Loucy (cell line): ENCODE data around the gene MBTD1.

Experiments
- H2AFZ ChIP-seq: fragments of 200-600 bp; sonication (generic); 2 replicates; pipeline ENCODE4 v1.6.0; 2016; ENCODE audit warnings: antibody characterized with exemption, mild to moderate bottlenecking, low read length, moderate library complexity
- H3F3A ChIP-seq: fragments of 200-600 bp; 2 replicates; pipeline ENCODE4 v1.6.0; 2016; ENCODE audit warnings: antibody characterized with exemption, low read depth, mild to moderate bottlenecking
- H3K27me3 ChIP-seq: fragments of 200-600 bp; sonication (generic); 2 replicates; pipeline ENCODE4 v1.6.1; 2014; ENCODE audit warnings: low read length, mild to moderate bottlenecking; ENCODE audit not compliant: insufficient read depth, poor library complexity, severe bottlenecking
- H3K36me3 ChIP-seq: fragments of 200-600 bp; sonication (generic); 2 replicates; pipeline ENCODE4 v1.6.1; 2016; ENCODE audit warnings: low read length; ENCODE audit not compliant: insufficient read depth
- H3K4me1 ChIP-seq: fragments of 200-600 bp; sonication (generic); 2 replicates; pipeline ENCODE4 v1.5.1; 2014; ENCODE audit warnings: low read length, mild to moderate bottlenecking; ENCODE audit not compliant: insufficient read depth, poor library complexity, severe bottlenecking
- H3K4me2 ChIP-seq: fragments of 200-600 bp; sonication (generic); 2 replicates; pipeline ENCODE4 v1.6.0; 2014; ENCODE audit warnings: antibody characterized with exemption, low read length, low read depth, mild to moderate bottlenecking; ENCODE audit not compliant: poor library complexity, severe bottlenecking
- H3K4me3 ChIP-seq: fragments of 200-600 bp; sonication (generic); 2 replicates; pipeline ENCODE4 v1.5.1; 2014; ENCODE audit warnings: low read length, mild to moderate bottlenecking, mixed read lengths; ENCODE audit not compliant: poor library complexity, severe bottlenecking
- H3K79me2 ChIP-seq: fragments of 200-600 bp; sonication (generic); 2 replicates; pipeline ENCODE4 v1.6.1; 2014; ENCODE audit warnings: low read length; ENCODE audit not compliant: insufficient read depth
- H3K9ac ChIP-seq: fragments of 200-600 bp; sonication (generic); 2 replicates; pipeline ENCODE4 v1.6.0; 2014; ENCODE audit warnings: mild to moderate bottlenecking, low read depth, low read length, moderate library complexity; ENCODE audit not compliant: poor library complexity, severe bottlenecking
- H3K9me2 ChIP-seq: fragments of 200-600 bp; sonication (generic); replicated peaks from 2 replicates; pipeline ENCODE4 v1.6.1; 2016; ENCODE audit warnings: low read depth, low read length, mixed read lengths
- H3K9me3 ChIP-seq: fragments of 200-600 bp; sonication (generic); 2 replicates; pipeline ENCODE4 v1.6.1; 2014; ENCODE audit warnings: mild to moderate bottlenecking, antibody characterized with exemption, low read length, low read depth; ENCODE audit not compliant: insufficient read depth
- H4K20me1 ChIP-seq: fragments of 200-600 bp; sonication (generic); 2 replicates; pipeline ENCODE4 v1.6.0; 2014; ENCODE audit warnings: antibody characterized with exemption, low read length, mild to moderate bottlenecking; ENCODE audit not compliant: insufficient read depth, poor library complexity, severe bottlenecking
- EZH2phosphoT487 ChIP-seq: fragments of 200-600 bp; IDR thresholded peaks from 2 replicates; pipeline ENCODE4 v1.6.1; 2018; ENCODE audit warnings: antibody characterized with exemption, mild to moderate bottlenecking, moderate library complexity, borderline replicate concordance
- TF ChIP-seq, protein P1 (sequence below): fragments of 200-600 bp; sonication (generic); conservative IDR thresholded peaks from 2 replicates; pipeline ENCODE4 v1.5.1; 2014; ENCODE audit warnings: mild to moderate bottlenecking, antibody characterized with exemption, low read length

MBTD1 gene

DNA sequence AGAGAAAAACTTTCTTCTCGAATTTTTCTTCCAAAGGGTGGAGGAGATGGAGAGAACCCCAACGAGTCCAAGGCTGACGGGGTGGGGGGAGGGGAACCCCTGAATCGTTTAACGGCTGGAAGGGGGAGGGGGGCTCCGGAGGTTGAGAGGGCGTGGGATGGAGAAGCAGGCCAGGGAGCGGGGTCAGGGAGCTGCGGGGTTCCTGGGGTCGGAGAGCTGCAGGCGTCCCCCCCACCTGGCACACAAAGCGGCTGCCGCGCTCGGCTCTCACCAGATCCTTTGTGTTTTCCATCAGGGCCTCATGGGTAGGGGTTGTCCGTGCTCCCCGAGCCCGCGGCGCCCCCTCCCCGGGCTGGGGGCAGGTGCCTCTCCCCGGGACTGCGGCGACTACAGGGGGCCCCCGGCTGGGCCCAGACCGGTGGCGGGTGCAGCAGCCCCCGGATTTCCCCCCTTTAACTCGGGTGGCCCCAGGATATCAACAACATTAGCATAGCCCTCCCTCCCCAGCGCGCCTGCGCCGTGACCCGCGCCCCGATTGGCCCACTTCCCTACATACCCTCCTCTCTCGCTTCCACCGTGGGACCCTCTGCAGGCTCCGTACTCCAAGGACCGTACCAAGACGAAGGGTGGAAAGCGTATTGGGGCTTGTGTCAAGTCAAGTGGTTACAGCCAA, at the start of gene MBTD1:
MBTD1 (minus strand) TSS at position 486 of the 673 bp plus-strand sequence. CDS start 34,888 bp downstream, outside the sequence.
- H3K4me2 ChIP-seq, result peak within 1 kb of the TSS; percentile 94
- H3K36me3 ChIP-seq, result no peaks in the 10 kb centered on the region; the same call in none of the 2 replicates
- H3K9ac ChIP-seq, result peak within 1 kb of the TSS; percentile 90
- no peaks in the 10 kb centered on the region for H3K27me3 ChIP-seq
- no peaks in the 10 kb centered on the region for H3F3A ChIP-seq
- peaks cover 64% of the 10 kb centered on the region for H3K4me1 ChIP-seq
- no peaks in the 10 kb centered on the region for H3K9me3 ChIP-seq
- H3K79me2 ChIP-seq, result peaks cover 91% of the 10 kb centered on the region
- no peak for TF ChIP-seq EZH2phosphoT487
- TF ChIP-seq, protein P1, sequence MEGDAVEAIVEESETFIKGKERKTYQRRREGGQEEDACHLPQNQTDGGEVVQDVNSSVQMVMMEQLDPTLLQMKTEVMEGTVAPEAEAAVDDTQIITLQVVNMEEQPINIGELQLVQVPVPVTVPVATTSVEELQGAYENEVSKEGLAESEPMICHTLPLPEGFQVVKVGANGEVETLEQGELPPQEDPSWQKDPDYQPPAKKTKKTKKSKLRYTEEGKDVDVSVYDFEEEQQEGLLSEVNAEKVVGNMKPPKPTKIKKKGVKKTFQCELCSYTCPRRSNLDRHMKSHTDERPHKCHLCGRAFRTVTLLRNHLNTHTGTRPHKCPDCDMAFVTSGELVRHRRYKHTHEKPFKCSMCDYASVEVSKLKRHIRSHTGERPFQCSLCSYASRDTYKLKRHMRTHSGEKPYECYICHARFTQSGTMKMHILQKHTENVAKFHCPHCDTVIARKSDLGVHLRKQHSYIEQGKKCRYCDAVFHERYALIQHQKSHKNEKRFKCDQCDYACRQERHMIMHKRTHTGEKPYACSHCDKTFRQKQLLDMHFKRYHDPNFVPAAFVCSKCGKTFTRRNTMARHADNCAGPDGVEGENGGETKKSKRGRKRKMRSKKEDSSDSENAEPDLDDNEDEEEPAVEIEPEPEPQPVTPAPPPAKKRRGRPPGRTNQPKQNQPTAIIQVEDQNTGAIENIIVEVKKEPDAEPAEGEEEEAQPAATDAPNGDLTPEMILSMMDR, result no peak
- H2AFZ ChIP-seq, result peak within 1 kb of the TSS; percentile 98
- peaks cover 80% of the 10 kb centered on the region for H4K20me1 ChIP-seq
- H3K4me3 ChIP-seq, result peak within 1 kb of the TSS; percentile 95
- no peaks in the 10 kb centered on the region for H3K9me2 ChIP-seq

DNA sequence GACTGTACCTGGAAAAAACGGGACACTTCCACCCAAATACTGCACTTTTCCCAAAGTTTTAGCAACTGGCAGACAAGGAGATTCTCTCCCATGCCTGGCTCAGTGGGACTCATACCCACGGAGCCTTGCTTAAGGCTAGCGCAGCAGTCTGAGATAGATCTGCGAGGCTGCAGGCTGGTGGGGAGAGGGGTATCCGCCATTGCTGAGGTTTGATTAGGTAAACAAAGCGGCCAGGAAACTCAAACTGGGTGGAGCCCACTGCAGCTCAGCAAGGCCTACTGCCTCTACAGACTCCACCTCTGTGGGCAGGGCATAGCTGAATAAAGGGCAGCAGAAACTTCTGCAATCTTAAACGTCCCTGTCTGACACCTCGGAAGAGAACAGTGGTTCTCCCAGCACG, 45.3 kb upstream of the MBTD1 start:
- H3K36me3 ChIP-seq, result no peaks in the 10 kb centered on the region
- no peak overlapping the region for H3K4me2 ChIP-seq
- no peaks in the 10 kb centered on the region for H3K4me1 ChIP-seq
- no peak overlapping the region for H3K4me3 ChIP-seq
- H3K27me3 ChIP-seq, result no peaks in the 10 kb centered on the region
- H3K9ac ChIP-seq, result no peak overlapping the region
- no peaks in the 10 kb centered on the region for H3K9me3 ChIP-seq
- H3K9me2 ChIP-seq, result no peaks in the 10 kb centered on the region
- H4K20me1 ChIP-seq, result no peaks in the 10 kb centered on the region
- no peak overlapping the region for H2AFZ ChIP-seq
- TF ChIP-seq, protein P1, result no peak
- TF ChIP-seq EZH2phosphoT487, result no peak
- no peaks in the 10 kb centered on the region for H3F3A ChIP-seq
- H3K79me2 ChIP-seq, result no peaks in the 10 kb centered on the region

DNA sequence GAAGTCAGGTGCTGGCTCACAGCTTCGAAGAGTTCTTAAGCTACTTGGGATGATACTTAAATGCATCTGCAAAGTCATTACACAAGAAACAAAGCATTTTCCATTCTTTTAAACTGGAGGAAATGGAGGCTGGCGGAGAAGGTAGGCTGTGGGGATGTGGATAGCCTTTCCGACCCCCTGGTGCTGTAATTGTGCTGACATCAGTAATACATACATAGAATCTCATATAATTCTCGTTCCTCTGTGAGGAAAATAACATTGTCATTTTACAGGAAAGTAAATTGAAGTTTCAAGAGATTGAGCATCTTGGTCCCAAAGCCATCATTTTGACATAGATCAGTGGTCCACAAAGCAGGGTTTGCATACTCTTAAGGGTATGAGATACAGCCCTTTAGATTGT, 40.0 kb upstream of the MBTD1 start:
- Histone ChIP-seq H3K4me1 (no peaks in the 10 kb centered on the region), H3F3A (no peaks in the 10 kb centered on the region), H3K27me3 (no peaks in the 10 kb centered on the region), H3K9me2 (no peaks in the 10 kb centered on the region), H3K36me3 (peaks cover 27% of the 10 kb centered on the region; the same call in 1 of the 2 replicates), H3K4me3 (no peak overlapping the region), H2AFZ (no peak overlapping the region), H3K9me3 (no peaks in the 10 kb centered on the region), H3K9ac (no peak overlapping the region), H4K20me1 (no peaks in the 10 kb centered on the region), H3K79me2 (no peaks in the 10 kb centered on the region), H3K4me2 (no peak overlapping the region)
- TF ChIP-seq EZH2phosphoT487, result no peak
- TF ChIP-seq, protein P1, result no peak
